GM23338 (cell line): Measurements from ENCODE around the gene TMEM30A. TPM values are rescaled to one million over a fixed set of nuclear protein-coding genes. Genes with fewer than 3 reads are reported as not detected.
A peak's percentile ranks its signal among the peaks of the same experiment; 100 is the strongest.

Source experiments
- ATAC-seq: fragments of 200-7000 bp; cut with Tn5 transposase; 3 replicates; pipeline ENCODE4 v1.9.1; 2020
- DNase-seq: peaks from one replicate; pipeline ENCODE4 v3.0.0-alpha.2; 2015; ENCODE audit warnings: low spot score
- H2AFZ ChIP-seq: fragments of 200-600 bp; sonication (generic); 2 replicates; pipeline ENCODE4 v1.8.0; 2016; ENCODE audit warnings: antibody characterized with exemption, mild to moderate bottlenecking, moderate library complexity
- H3F3A ChIP-seq: fragments of 200-600 bp; sonication (generic); replicated peaks from 2 replicates; pipeline ENCODE4 v1.8.0; 2017; ENCODE audit warnings: antibody characterized with exemption, mixed run types, low read depth
- H3K27ac ChIP-seq: fragments of 200-600 bp; sonication (generic); 2 replicates; pipeline ENCODE4 v1.6.1; 2016; ENCODE audit warnings: low read depth
- H3K27me3 ChIP-seq: fragments of 200-600 bp; sonication (generic); 2 replicates; pipeline ENCODE4 v1.8.0; 2016; ENCODE audit warnings: mild to moderate bottlenecking, mixed run types, moderate library complexity; ENCODE audit not compliant: insufficient read depth
- H3K36me3 ChIP-seq: fragments of 200-600 bp; sonication (generic); 2 replicates; pipeline ENCODE4 v1.8.0; 2016; ENCODE audit warnings: mild to moderate bottlenecking; ENCODE audit not compliant: insufficient read depth
- H3K4me1 ChIP-seq: fragments of 200-600 bp; sonication (generic); 2 replicates; pipeline ENCODE4 v1.8.0; 2016; ENCODE audit warnings: mild to moderate bottlenecking, moderate library complexity; ENCODE audit not compliant: insufficient read depth
- H3K4me2 ChIP-seq: fragments of 200-600 bp; sonication (generic); 2 replicates; pipeline ENCODE4 v1.7.1; 2017; ENCODE audit warnings: mixed run types
- H3K4me3 ChIP-seq: fragments of 200-600 bp; sonication (generic); 2 replicates; pipeline ENCODE4 v1.6.1; 2016; ENCODE audit warnings: mixed run types
- H3K79me2 ChIP-seq: fragments of 200-600 bp; sonication (generic); replicated peaks from 2 replicates; pipeline ENCODE4 v1.8.0; 2017; ENCODE audit warnings: mild to moderate bottlenecking; ENCODE audit not compliant: insufficient read depth
- H3K9me2 ChIP-seq: fragments of 200-600 bp; sonication (generic); 2 replicates; pipeline ENCODE4 v1.8.0; 2017; ENCODE audit not compliant: insufficient read depth
- H4K20me1 ChIP-seq: fragments of 200-600 bp; sonication (generic); replicated peaks from 2 replicates; pipeline ENCODE4 v1.8.0; 2017; ENCODE audit warnings: mild to moderate bottlenecking; ENCODE audit not compliant: insufficient read depth
- H3K27ac Mint-ChIP-seq: 2 replicates; pipeline ENCODE4 v1.8.0; 2020; ENCODE audit warnings: inconsistent platforms, mild to moderate bottlenecking, moderate library complexity, mixed read lengths
- H3K27me3 Mint-ChIP-seq: 3 replicates; pipeline ENCODE4 v1.8.0; 2022; ENCODE audit warnings: low read depth, mild to moderate bottlenecking, moderate library complexity, mixed read lengths, inconsistent platforms; ENCODE audit not compliant: insufficient read depth, poor library complexity
- H3K36me3 Mint-ChIP-seq: 3 replicates; pipeline ENCODE4 v1.8.0; 2021; ENCODE audit warnings: low read depth, mild to moderate bottlenecking, inconsistent platforms, moderate library complexity, mixed read lengths
- H3K4me1 Mint-ChIP-seq: 3 replicates; pipeline ENCODE4 v1.8.0; 2020; ENCODE audit warnings: mild to moderate bottlenecking, inconsistent platforms, mixed read lengths
- H3K4me3 Mint-ChIP-seq: 3 replicates; pipeline ENCODE4 v1.8.0; 2021; ENCODE audit warnings: moderate library complexity, mild to moderate bottlenecking, inconsistent platforms, mixed read lengths
- H3K9me3 Mint-ChIP-seq: 3 replicates; pipeline ENCODE4 v1.8.0; 2020; ENCODE audit warnings: moderate library complexity, mild to moderate bottlenecking, inconsistent platforms, mixed read lengths
- CREB1 ChIP-seq: fragments of 250-450 bp; sonication (Bioruptor Pico); IDR thresholded peaks from 2 replicates; pipeline ENCODE4 v1.5.0; 2020; ENCODE audit warnings: low read depth, mild to moderate bottlenecking, moderate library complexity
- CTCF ChIP-seq, 2 experiments: fragments of 200-600 bp in 1 of 2; sonication (generic) in 1 of 2; conservative IDR thresholded peaks; 2 replicates each; pipeline versions ENCODE4 v1.5.1 to v1.6.1; 2016 to 2017; ENCODE audit warnings: antibody characterized with exemption in 2 of 2, low read depth in 2 of 2, mild to moderate bottlenecking in 2 of 2, moderate library complexity in 1 of 2
- EZH2 ChIP-seq: fragments of 200-600 bp; sonication (generic); IDR thresholded peaks from one replicate; pipeline ENCODE4 v1.8.0; 2017; ENCODE audit warnings: antibody characterized with exemption, mild to moderate bottlenecking, low read depth; ENCODE audit not compliant: unreplicated experiment
- EZH2phosphoT487 ChIP-seq: fragments of 200-600 bp; sonication (generic); IDR thresholded peaks from one replicate; pipeline ENCODE4 v1.8.1; 2018; ENCODE audit warnings: antibody characterized with exemption; ENCODE audit not compliant: unreplicated experiment
- JUNB ChIP-seq: IDR thresholded peaks from one replicate; pipeline ENCODE4 v1.6.1; 2016; ENCODE audit warnings: antibody characterized with exemption; ENCODE audit not compliant: unreplicated experiment
- NANOG ChIP-seq: IDR thresholded peaks from 2 replicates; pipeline ENCODE4 v1.6.1; 2016; ENCODE audit warnings: antibody characterized with exemption, borderline replicate concordance
- POLR2AphosphoS5 ChIP-seq: IDR thresholded peaks from 2 replicates; pipeline ENCODE4 v1.6.1; 2016; ENCODE audit warnings: antibody characterized with exemption, low read depth
- STAT1 ChIP-seq: IDR thresholded peaks from one replicate; pipeline ENCODE4 v1.6.1; 2016; ENCODE audit warnings: antibody characterized with exemption; ENCODE audit not compliant: unreplicated experiment
- ZNF114 ChIP-seq: fragments of 250-450 bp; sonication (Bioruptor Pico); IDR thresholded peaks from 2 replicates; pipeline ENCODE4 v1.5.0; 2020; ENCODE audit warnings: mild to moderate bottlenecking, moderate library complexity
- ZNF331 ChIP-seq: fragments of 250-450 bp; sonication (Bioruptor Pico); IDR thresholded peaks from 2 replicates; pipeline ENCODE4 v1.5.0; 2020; ENCODE audit warnings: low read depth, mild to moderate bottlenecking, moderate library complexity
- polyA plus RNA-seq: library from polyadenylated mRNA; unstranded; fragments of >200 nt; fragmentation: Nextera tagmentation; extraction: Ambion mirVana; gene quantifications from 2 replicates; pipeline ENCODE4 v1.2.1, GENCODE V29; 2016
- total RNA-seq: library from RNA; depleted of rRNA; stranded (reverse); fragments of >200 nt; shearing (Covaris generic); gene quantifications from 2 replicates; pipeline ENCODE4 v1.2.3, GENCODE V29; 2014
- TF ChIP-seq, protein P1 (sequence below): IDR thresholded peaks from one replicate; pipeline ENCODE4 v1.6.1; 2018; ENCODE audit warnings: antibody characterized with exemption; ENCODE audit not compliant: unreplicated experiment
- TF ChIP-seq, protein P2 (sequence below): IDR thresholded peaks from 2 replicates; pipeline ENCODE4 v1.6.1; 2016; ENCODE audit warnings: antibody characterized with exemption
- TF ChIP-seq, protein P3 (sequence below): fragments of 250-450 bp; sonication (Bioruptor Pico); IDR thresholded peaks from 2 replicates; pipeline ENCODE4 v1.5.0; 2020; ENCODE audit warnings: mild to moderate bottlenecking, moderate library complexity

Gene TMEM30A
- total and polyA plus RNA-seq, 2 experiments from 2014 or later, result 61.7 to 99.9 TPM

GRCh38 chr6:75262716-75263400 is 21.7 kb downstream of the TMEM30A start:
- no peak overlapping the region for H3K4me3 ChIP-seq
- Mint-ChIP-seq H3K27me3 (no peaks in the 10 kb centered on the region), H3K4me1 (peaks cover 11% of the 10 kb centered on the region; the same call in 2 of the 3 replicates), H3K36me3 (peaks cover 15% of the 10 kb centered on the region), H3K9me3 (no peaks in the 10 kb centered on the region), H3K4me3 (no peak overlapping the region), H3K27ac (no peak overlapping the region)
- no peak overlapping the region for H3K4me2 ChIP-seq
- no peak for ATAC-seq
- H3K27ac ChIP-seq, result 0 out of 2 replicates have a peak overlapping the region, but pooled peaks have one; percentile 5
- DNase-seq, result no peak
- H3F3A ChIP-seq, result no peaks in the 10 kb centered on the region
- no peaks in the 10 kb centered on the region for H3K9me2 ChIP-seq
- TF ChIP-seq CTCF (conservative IDR thresholded peaks at IDR 0.05; ENCODE audit: low read depth in 2 of 2) (no peak), CREB1 (CRISPR knock-in tag) (no peak), JUNB (no peak), ZNF331 (CRISPR knock-in tag) (no peak), ZNF114 (CRISPR knock-in tag) (no peak), EZH2 (no peak), EZH2phosphoT487 (no peak), POLR2AphosphoS5 (no peak), NANOG (no peak), STAT1 (no peak)
- TF ChIP-seq, protein P1, sequence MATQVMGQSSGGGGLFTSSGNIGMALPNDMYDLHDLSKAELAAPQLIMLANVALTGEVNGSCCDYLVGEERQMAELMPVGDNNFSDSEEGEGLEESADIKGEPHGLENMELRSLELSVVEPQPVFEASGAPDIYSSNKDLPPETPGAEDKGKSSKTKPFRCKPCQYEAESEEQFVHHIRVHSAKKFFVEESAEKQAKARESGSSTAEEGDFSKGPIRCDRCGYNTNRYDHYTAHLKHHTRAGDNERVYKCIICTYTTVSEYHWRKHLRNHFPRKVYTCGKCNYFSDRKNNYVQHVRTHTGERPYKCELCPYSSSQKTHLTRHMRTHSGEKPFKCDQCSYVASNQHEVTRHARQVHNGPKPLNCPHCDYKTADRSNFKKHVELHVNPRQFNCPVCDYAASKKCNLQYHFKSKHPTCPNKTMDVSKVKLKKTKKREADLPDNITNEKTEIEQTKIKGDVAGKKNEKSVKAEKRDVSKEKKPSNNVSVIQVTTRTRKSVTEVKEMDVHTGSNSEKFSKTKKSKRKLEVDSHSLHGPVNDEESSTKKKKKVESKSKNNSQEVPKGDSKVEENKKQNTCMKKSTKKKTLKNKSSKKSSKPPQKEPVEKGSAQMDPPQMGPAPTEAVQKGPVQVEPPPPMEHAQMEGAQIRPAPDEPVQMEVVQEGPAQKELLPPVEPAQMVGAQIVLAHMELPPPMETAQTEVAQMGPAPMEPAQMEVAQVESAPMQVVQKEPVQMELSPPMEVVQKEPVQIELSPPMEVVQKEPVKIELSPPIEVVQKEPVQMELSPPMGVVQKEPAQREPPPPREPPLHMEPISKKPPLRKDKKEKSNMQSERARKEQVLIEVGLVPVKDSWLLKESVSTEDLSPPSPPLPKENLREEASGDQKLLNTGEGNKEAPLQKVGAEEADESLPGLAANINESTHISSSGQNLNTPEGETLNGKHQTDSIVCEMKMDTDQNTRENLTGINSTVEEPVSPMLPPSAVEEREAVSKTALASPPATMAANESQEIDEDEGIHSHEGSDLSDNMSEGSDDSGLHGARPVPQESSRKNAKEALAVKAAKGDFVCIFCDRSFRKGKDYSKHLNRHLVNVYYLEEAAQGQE, result no peak
- TF ChIP-seq, protein P2, sequence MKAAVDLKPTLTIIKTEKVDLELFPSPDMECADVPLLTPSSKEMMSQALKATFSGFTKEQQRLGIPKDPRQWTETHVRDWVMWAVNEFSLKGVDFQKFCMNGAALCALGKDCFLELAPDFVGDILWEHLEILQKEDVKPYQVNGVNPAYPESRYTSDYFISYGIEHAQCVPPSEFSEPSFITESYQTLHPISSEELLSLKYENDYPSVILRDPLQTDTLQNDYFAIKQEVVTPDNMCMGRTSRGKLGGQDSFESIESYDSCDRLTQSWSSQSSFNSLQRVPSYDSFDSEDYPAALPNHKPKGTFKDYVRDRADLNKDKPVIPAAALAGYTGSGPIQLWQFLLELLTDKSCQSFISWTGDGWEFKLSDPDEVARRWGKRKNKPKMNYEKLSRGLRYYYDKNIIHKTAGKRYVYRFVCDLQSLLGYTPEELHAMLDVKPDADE, result no peak
- TF ChIP-seq, protein P3, sequence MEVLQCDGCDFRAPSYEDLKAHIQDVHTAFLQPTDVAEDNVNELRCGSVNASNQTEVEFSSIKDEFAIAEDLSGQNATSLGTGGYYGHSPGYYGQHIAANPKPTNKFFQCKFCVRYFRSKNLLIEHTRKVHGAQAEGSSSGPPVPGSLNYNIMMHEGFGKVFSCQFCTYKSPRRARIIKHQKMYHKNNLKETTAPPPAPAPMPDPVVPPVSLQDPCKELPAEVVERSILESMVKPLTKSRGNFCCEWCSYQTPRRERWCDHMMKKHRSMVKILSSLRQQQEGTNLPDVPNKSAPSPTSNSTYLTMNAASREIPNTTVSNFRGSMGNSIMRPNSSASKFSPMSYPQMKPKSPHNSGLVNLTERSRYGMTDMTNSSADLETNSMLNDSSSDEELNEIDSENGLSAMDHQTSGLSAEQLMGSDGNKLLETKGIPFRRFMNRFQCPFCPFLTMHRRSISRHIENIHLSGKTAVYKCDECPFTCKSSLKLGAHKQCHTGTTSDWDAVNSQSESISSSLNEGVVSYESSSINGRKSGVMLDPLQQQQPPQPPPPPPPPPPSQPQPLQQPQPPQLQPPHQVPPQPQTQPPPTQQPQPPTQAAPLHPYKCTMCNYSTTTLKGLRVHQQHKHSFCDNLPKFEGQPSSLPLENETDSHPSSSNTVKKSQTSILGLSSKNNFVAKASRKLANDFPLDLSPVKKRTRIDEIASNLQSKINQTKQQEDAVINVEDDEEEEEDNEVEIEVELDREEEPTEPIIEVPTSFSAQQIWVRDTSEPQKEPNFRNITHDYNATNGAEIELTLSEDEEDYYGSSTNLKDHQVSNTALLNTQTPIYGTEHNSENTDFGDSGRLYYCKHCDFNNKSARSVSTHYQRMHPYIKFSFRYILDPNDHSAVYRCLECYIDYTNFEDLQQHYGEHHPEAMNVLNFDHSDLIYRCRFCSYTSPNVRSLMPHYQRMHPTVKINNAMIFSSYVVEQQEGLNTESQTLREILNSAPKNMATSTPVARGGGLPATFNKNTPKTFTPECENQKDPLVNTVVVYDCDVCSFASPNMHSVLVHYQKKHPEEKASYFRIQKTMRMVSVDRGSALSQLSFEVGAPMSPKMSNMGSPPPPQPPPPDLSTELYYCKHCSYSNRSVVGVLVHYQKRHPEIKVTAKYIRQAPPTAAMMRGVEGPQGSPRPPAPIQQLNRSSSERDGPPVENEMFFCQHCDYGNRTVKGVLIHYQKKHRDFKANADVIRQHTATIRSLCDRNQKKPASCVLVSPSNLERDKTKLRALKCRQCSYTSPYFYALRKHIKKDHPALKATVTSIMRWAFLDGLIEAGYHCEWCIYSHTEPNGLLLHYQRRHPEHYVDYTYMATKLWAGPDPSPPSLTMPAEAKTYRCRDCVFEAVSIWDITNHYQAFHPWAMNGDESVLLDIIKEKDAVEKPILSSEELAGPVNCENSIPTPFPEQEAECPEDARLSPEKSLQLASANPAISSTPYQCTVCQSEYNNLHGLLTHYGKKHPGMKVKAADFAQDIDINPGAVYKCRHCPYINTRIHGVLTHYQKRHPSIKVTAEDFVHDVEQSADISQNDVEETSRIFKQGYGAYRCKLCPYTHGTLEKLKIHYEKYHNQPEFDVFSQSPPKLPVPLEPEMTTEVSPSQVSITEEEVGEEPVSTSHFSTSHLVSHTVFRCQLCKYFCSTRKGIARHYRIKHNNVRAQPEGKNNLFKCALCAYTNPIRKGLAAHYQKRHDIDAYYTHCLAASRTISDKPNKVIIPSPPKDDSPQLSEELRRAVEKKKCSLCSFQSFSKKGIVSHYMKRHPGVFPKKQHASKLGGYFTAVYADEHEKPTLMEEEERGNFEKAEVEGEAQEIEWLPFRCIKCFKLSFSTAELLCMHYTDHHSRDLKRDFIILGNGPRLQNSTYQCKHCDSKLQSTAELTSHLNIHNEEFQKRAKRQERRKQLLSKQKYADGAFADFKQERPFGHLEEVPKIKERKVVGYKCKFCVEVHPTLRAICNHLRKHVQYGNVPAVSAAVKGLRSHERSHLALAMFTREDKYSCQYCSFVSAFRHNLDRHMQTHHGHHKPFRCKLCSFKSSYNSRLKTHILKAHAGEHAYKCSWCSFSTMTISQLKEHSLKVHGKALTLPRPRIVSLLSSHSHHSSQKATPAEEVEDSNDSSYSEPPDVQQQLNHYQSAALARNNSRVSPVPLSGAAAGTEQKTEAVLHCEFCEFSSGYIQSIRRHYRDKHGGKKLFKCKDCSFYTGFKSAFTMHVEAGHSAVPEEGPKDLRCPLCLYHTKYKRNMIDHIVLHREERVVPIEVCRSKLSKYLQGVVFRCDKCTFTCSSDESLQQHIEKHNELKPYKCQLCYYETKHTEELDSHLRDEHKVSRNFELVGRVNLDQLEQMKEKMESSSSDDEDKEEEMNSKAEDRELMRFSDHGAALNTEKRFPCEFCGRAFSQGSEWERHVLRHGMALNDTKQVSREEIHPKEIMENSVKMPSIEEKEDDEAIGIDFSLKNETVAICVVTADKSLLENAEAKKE (CRISPR knock-in tag), result no peak
- no peak overlapping the region for H2AFZ ChIP-seq
- no peaks in the 10 kb centered on the region for H3K27me3 ChIP-seq
- peaks cover 6% of the 10 kb centered on the region; the same call in 1 of the 2 replicates for H3K36me3 ChIP-seq
- H3K4me1 ChIP-seq, result peaks cover 11% of the 10 kb centered on the region
- no peaks in the 10 kb centered on the region for H4K20me1 ChIP-seq
- peaks cover 38% of the 10 kb centered on the region for H3K79me2 ChIP-seq
